ENCODE data around the gene PNLIPRP3.

DNA sequence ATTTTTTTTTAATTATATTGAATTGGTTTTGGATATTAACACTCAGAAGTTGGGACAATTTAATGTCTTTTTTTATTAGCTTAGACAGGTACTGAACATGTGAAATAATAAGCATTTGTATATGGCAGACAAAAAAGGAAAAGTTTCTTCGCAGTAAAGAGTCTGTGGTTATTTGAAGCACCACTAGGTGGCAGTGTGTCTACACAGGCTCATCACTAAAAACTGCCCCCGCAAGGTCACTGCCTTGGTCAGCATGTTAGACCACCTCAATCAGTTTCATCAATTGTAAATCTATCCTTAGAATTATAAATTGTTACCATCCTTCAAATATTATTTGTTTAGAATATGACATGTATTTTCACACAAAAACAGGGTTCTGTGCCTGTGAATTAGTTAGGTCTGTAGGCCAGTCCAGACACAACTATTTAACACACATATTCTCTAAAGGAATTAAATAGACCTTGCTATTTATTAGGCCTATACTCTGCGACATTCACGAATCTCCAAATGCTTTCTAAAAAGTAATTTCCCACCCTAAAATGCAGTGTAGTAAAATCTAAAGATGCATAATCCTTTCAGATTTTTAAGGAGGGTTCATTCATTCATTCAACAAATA lies 17.0 kb downstream of the PNLIPRP3 start:
- TF ChIP-seq, protein P1, sequence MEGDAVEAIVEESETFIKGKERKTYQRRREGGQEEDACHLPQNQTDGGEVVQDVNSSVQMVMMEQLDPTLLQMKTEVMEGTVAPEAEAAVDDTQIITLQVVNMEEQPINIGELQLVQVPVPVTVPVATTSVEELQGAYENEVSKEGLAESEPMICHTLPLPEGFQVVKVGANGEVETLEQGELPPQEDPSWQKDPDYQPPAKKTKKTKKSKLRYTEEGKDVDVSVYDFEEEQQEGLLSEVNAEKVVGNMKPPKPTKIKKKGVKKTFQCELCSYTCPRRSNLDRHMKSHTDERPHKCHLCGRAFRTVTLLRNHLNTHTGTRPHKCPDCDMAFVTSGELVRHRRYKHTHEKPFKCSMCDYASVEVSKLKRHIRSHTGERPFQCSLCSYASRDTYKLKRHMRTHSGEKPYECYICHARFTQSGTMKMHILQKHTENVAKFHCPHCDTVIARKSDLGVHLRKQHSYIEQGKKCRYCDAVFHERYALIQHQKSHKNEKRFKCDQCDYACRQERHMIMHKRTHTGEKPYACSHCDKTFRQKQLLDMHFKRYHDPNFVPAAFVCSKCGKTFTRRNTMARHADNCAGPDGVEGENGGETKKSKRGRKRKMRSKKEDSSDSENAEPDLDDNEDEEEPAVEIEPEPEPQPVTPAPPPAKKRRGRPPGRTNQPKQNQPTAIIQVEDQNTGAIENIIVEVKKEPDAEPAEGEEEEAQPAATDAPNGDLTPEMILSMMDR (IDR thresholded peaks at IDR 0.05): peak; percentile 79
- TF ChIP-seq EZH2 (IDR thresholded peaks at IDR 0.05; ENCODE audit: borderline replicate concordance, insufficient read depth, low read depth, low read length, poor library complexity, severe bottlenecking): no peak
